ENCODE measurements around the gene DHCR7.

GRCh38 chr11:71444811-71445210 lies 3.4 kb downstream of the DHCR7 start:
- TF ChIP-seq YY1 (IDR thresholded peaks at IDR 0.05; ENCODE audit: insufficient read depth, insufficient read length) = no peak
- no peak for TF ChIP-seq ZNF274 (IDR thresholded peaks at IDR 0.05; ENCODE audit: low read depth, low read length)
